ENCODE measurements around the gene RGS7.

RGS7 gene

GRCh38 chr1:240936911-240937668 lies 419.9 kb downstream of the RGS7 start:
- no peak for DNase-seq (ENCODE audit: low read depth)
- no peak overlapping the region for H3K4me3 ChIP-seq (ENCODE audit: low read depth, low read length)
- TF ChIP-seq MYC (IDR thresholded peaks at IDR 0.05; ENCODE audit: low read depth, low read length) (no peak), CTCF (IDR thresholded peaks at IDR 0.05; ENCODE audit: low read depth, low read length) (no peak), POLR2A (IDR thresholded peaks at IDR 0.05; ENCODE audit: extremely low read depth, insufficient read length) (no peak), MAX (IDR thresholded peaks at IDR 0.05; ENCODE audit: low read depth, low read length) (no peak)

DNA sequence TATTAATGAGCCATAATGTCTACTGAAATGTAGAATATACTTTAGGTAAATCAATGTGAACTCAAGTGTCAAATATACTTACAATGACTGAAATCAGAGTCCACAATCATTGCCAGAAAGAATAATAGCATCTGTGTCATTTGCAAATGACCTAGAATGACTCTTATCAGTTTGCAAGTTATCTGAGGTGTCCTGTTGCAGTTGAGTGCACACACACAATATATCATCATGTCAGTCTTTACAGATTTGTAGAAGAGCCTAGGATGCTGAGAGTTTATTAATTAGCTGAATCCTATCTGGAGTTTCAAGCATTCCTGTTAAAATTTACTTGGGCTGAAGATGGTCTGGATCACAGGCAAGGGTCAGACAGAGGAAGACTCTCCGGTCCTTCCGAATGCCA lies 421.1 kb downstream of the RGS7 start:
- no peak overlapping the region for H3K4me3 ChIP-seq (ENCODE audit: low read depth, low read length)
- no peak for DNase-seq (ENCODE audit: low read depth)
- TF ChIP-seq MYC (IDR thresholded peaks at IDR 0.05; ENCODE audit: low read depth, low read length) (no peak), MAX (IDR thresholded peaks at IDR 0.05; ENCODE audit: low read depth, low read length) (no peak), CTCF (IDR thresholded peaks at IDR 0.05; ENCODE audit: low read depth, low read length) (no peak), POLR2A (IDR thresholded peaks at IDR 0.05; ENCODE audit: extremely low read depth, insufficient read length) (no peak)

- no peak for DNase-seq (ENCODE audit: low read depth)
- no peak for TF ChIP-seq MAX (IDR thresholded peaks at IDR 0.05; ENCODE audit: low read depth, low read length)
These were observed 426.0 kb downstream of the RGS7 start for GRCh38 chr1:240931031-240931430.

DNA sequence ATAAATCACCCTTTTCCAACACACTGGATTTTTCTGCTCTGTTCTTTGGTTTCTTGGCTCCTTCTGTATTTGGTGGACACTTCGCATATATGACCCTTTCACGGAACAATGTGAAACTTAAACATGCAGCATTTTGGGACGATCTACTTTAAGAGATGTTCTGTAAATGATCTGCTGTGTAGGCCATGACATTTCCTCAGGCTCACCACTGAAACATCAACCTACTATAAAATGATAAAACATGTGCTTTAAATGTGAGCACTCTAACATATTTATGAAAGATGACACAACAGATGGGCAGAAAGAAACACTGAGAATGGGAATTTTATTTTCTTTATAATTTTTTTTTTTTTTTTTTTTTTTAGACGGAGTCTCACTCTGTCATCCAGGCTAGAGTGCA lies 428.7 kb downstream of the RGS7 start:
- no peak for DNase-seq (ENCODE audit: low read depth)
- no peak overlapping the region for H3K4me3 ChIP-seq (ENCODE audit: low read depth, low read length)
- TF ChIP-seq MAX (IDR thresholded peaks at IDR 0.05; ENCODE audit: low read depth, low read length) (no peak), POLR2A (IDR thresholded peaks at IDR 0.05; ENCODE audit: extremely low read depth, insufficient read length) (no peak), CTCF (IDR thresholded peaks at IDR 0.05; ENCODE audit: low read depth, low read length) (no peak), MYC (IDR thresholded peaks at IDR 0.05; ENCODE audit: low read depth, low read length) (no peak)

More at GRCh38 chr1:240931031-240931430, 426.0 kb downstream of the RGS7 start:
- H3K4me3 ChIP-seq (ENCODE audit: low read depth, low read length): no peak overlapping the region

GRCh38 chr1:240927821-240928220 lies 429.2 kb downstream of the RGS7 start:
- H3K4me3 ChIP-seq (ENCODE audit: low read depth, low read length): no peak overlapping the region
- no peak for DNase-seq (ENCODE audit: low read depth)

GRCh38 chr1:240925273-240925672 lies 431.7 kb downstream of the RGS7 start:
- no peak for DNase-seq (ENCODE audit: low read depth)
- no peak for TF ChIP-seq MYC (IDR thresholded peaks at IDR 0.05; ENCODE audit: low read depth, low read length)
- TF ChIP-seq MAX (IDR thresholded peaks at IDR 0.05; ENCODE audit: low read depth, low read length): no peak
- TF ChIP-seq CTCF (IDR thresholded peaks at IDR 0.05; ENCODE audit: low read depth, low read length): no peak
- no peak for TF ChIP-seq POLR2A (IDR thresholded peaks at IDR 0.05; ENCODE audit: extremely low read depth, insufficient read length)
- no peak overlapping the region for H3K4me3 ChIP-seq (ENCODE audit: low read depth, low read length)

More at GRCh38 chr1:240927821-240928220, 429.2 kb downstream of the RGS7 start:
- TF ChIP-seq POLR2A (IDR thresholded peaks at IDR 0.05; ENCODE audit: extremely low read depth, insufficient read length) (no peak), MYC (IDR thresholded peaks at IDR 0.05; ENCODE audit: low read depth, low read length) (no peak)
